HCT116 (cell line): ENCODE data around the gene SLC12A7. TPM values are rescaled to one million over a fixed set of nuclear protein-coding genes. Genes with fewer than 3 reads are reported as not detected.
"Not testable (repeated sequence)": the region's sequence is repeated elsewhere in the genome, so short reads cannot be mapped to it uniquely, and the experiment has no call there.

Experiments used
- ATAC-seq: fragments of 200-7000 bp; cut with Tn5 transposase; 2 replicates; pipeline ENCODE4 v1.9.1; 2020; ENCODE audit warnings: mild to moderate bottlenecking, moderate library complexity
- BruUV-seq: library from RNA; stranded (reverse); fragments of 400-500 nt; replicated peaks from 2 replicates; lab custom pipeline; 2021; lab: Mats Ljungman, UMichigan
- CTCF ChIA-PET: fragments of 300-600 bp; sonication (Branson Sonifier 250); formaldehyde crosslinking; loops from one replicate; lab custom pipeline; 2021; ENCODE audit warnings: antibody characterized with exemption; lab: Charles Lee
- POLR2A ChIA-PET: fragments of 300-600, 350-600 bp; sonication (Branson Sonifier 250); formaldehyde crosslinking; loops from one replicate; lab custom pipeline; 2021; ENCODE audit warnings: antibody characterized with exemption; lab: Charles Lee
- RAD21 ChIA-PET, 2 experiments: fragments of 300-600 bp; sonication (Branson Sonifier 250); formaldehyde crosslinking; loops; one replicate each; lab custom pipeline; 2023; ENCODE audit warnings: low total read pairs in 2 of 2; ENCODE audit not compliant: uncharacterized antibody in 2 of 2, unreplicated experiment in 2 of 2, low non-redundant PET in 1 of 2; lab: Charles Lee
- DNase-seq: peaks from one replicate; pipeline ENCODE4 v3.0.0-alpha.2; 2010; ENCODE audit warnings: low read depth, low spot score
- H2AFZ ChIP-seq: fragments of 200-600 bp; shearing (Covaris generic), sonication (generic); 2 replicates; pipeline ENCODE4 v1.6.1; 2017; ENCODE audit warnings: low read depth, mixed run types, mixed read lengths, antibody characterized with exemption, low read length; ENCODE audit not compliant: poor library complexity, severe bottlenecking
- H3K27ac ChIP-seq: 2 replicates; pipeline ENCODE4 v1.5.1; 2012; ENCODE audit warnings: low read depth, low read length
- H3K27me3 ChIP-seq: fragments of 200-600 bp; sonication (generic); 2 replicates; pipeline ENCODE4 v1.6.1; 2016; ENCODE audit warnings: mixed run types, low read length, mixed read lengths; ENCODE audit not compliant: insufficient read depth
- H3K36me3 ChIP-seq, 2 experiments: fragments of 200-500 bp in 1 of 2; fragments of 200-600 bp in 1 of 2; sonication (Bioruptor generic) in 1 of 2; sonication (generic) in 1 of 2; 2 replicates each; pipeline versions ENCODE4 v1.5.1 to v1.6.1; 2014 to 2016; ENCODE audit warnings: low read length in 2 of 2, inconsistent platforms in 1 of 2, mixed read lengths in 1 of 2, mixed run types in 1 of 2; ENCODE audit not compliant: insufficient read depth in 2 of 2, control insufficient read depth in 1 of 2
- H3K4me1 ChIP-seq, 2 experiments: fragments of 200-600 bp in 1 of 2; sonication (generic) in 1 of 2; 2 replicates each; pipeline versions ENCODE4 v1.5.1 to v1.6.1; 2012 to 2017; ENCODE audit warnings: low read length in 2 of 2, inconsistent platforms in 1 of 2, mild to moderate bottlenecking in 1 of 2, mixed read lengths in 1 of 2, mixed run types in 1 of 2, moderate library complexity in 1 of 2; ENCODE audit not compliant: insufficient read depth in 2 of 2, control insufficient read depth in 1 of 2
- H3K4me2 ChIP-seq: fragments of 200-600 bp; sonication (generic); 2 replicates; pipeline ENCODE4 v1.6.1; 2017; ENCODE audit warnings: mixed run types, low read length, mixed read lengths
- H3K4me3 ChIP-seq, 2 experiments: fragments of 200-600 bp in 1 of 2; sonication (generic) in 1 of 2; replicated peaks in 1 of 2; 2 replicates each; pipeline ENCODE4 v1.5.1; 2011 to 2016; ENCODE audit warnings: low read length in 2 of 2, control low read depth in 1 of 2, low read depth in 1 of 2, mild to moderate bottlenecking in 1 of 2, mixed read lengths in 1 of 2, mixed run types in 1 of 2
- H3K79me2 ChIP-seq: fragments of 200-600 bp; sonication (generic); 2 replicates; pipeline ENCODE4 v1.6.1; 2017; ENCODE audit warnings: mild to moderate bottlenecking, mixed run types, low read length, moderate library complexity, mixed read lengths; ENCODE audit not compliant: insufficient read depth
- H3K9ac ChIP-seq: fragments of 200-600 bp; sonication (generic); 2 replicates; pipeline ENCODE4 v1.6.1; 2016; ENCODE audit warnings: low read length, mixed read lengths
- H3K9me2 ChIP-seq: fragments of 200-600 bp; sonication (generic), shearing (Covaris generic); 2 replicates; pipeline ENCODE4 v1.6.1; 2017; ENCODE audit warnings: mixed run types, mild to moderate bottlenecking, moderate library complexity; ENCODE audit not compliant: insufficient read depth
- H3K9me3 ChIP-seq, 2 experiments: fragments of 200-500 bp in 1 of 2; fragments of 200-600 bp in 1 of 2; sonication (Bioruptor generic) in 1 of 2; sonication (generic) in 1 of 2; 2 replicates each; pipeline ENCODE4 v1.6.1; 2014 to 2017; ENCODE audit warnings: low read length in 2 of 2, mixed read lengths in 2 of 2, inconsistent platforms in 1 of 2, low read depth in 1 of 2, mild to moderate bottlenecking in 1 of 2, mixed run types in 1 of 2, moderate library complexity in 1 of 2; ENCODE audit not compliant: control insufficient read depth in 1 of 2, insufficient read depth in 1 of 2
- H4K20me1 ChIP-seq: fragments of 200-600 bp; sonication (generic), shearing (Covaris generic); 2 replicates; pipeline ENCODE4 v1.6.1; 2017; ENCODE audit warnings: mixed run types, mild to moderate bottlenecking, moderate library complexity; ENCODE audit not compliant: insufficient read depth
- CTCF ChIP-seq, 3 experiments: fragments of 200-600 bp in 1 of 3; sonication (generic) in 1 of 3; IDR thresholded peaks in 2 of 3; conservative IDR thresholded peaks in 1 of 3; 2 replicates each; pipeline ENCODE4 v1.5.1; 2012 to 2017; ENCODE audit warnings: low read depth in 2 of 3, low read length in 2 of 3, antibody characterized with exemption in 1 of 3, borderline replicate concordance in 1 of 3, control low read depth in 1 of 3, mild to moderate bottlenecking in 1 of 3, mixed read lengths in 1 of 3, mixed run types in 1 of 3, moderate library complexity in 1 of 3; ENCODE audit not compliant: insufficient read depth in 1 of 3
- ELF1 ChIP-seq: IDR thresholded peaks from 2 replicates; pipeline ENCODE4 v1.6.1; 2012; ENCODE audit warnings: low read depth, borderline replicate concordance
- MAX ChIP-seq: IDR thresholded peaks from 2 replicates; pipeline ENCODE4 v1.6.1; 2012
- POLR2AphosphoS5 ChIP-seq: IDR thresholded peaks from 2 replicates; pipeline ENCODE4 v1.6.1; 2011; ENCODE audit warnings: mild to moderate bottlenecking, low read depth, low read length, moderate library complexity
- SIN3A ChIP-seq: IDR thresholded peaks from 2 replicates; pipeline ENCODE4 v1.6.1; 2012; ENCODE audit warnings: low read depth
- YY1 ChIP-seq: IDR thresholded peaks from 2 replicates; pipeline ENCODE4 v1.6.1; 2011; ENCODE audit warnings: low read length, low read depth, moderate library complexity, mild to moderate bottlenecking; ENCODE audit not compliant: insufficient replicate concordance; ENCODE audit errors: extremely low read depth
- ZFX ChIP-seq: fragments of 450-650 bp; IDR thresholded peaks from 2 replicates; pipeline ENCODE4 v1.6.1; 2017
- intact Hi-C: fragments of 100-400 bp; cut with micrococcal nuclease; formaldehyde crosslinking; loops from 2 replicates; pipeline ENCODE4 v1.10.0; 2022
- total RNA-seq: library from RNA; stranded (reverse); gene quantifications from one replicate; pipeline ENCODE4 v1.2.1, GENCODE V29; 2021; ENCODE audit not compliant: unreplicated experiment

Gene SLC12A7
- total RNA-seq, 1 experiment from 2014 or later = 29.6 TPM

GRCh38 chr5:1026700-1027621, 84.9 kb downstream of the SLC12A7 start:
- no peaks in the 10 kb centered on the region for H4K20me1 ChIP-seq
- no peak overlapping the region for H3K27ac ChIP-seq
- TF ChIP-seq POLR2AphosphoS5 = no peak
- no peak for TF ChIP-seq YY1
- TF ChIP-seq SIN3A = no peak
- TF ChIP-seq ELF1 = no peak
- TF ChIP-seq ZFX = no peak
- TF ChIP-seq CTCF (IDR thresholded peaks at IDR 0.05 in 2 of 3, conservative IDR thresholded peaks at IDR 0.05 in 1 of 3; ENCODE audit: borderline replicate concordance in 1 of 3, insufficient read depth in 1 of 3, low read depth in 2 of 3, low read length in 2 of 3) = no peak
- TF ChIP-seq MAX = no peak
- H3K36me3 ChIP-seq = no peaks in the 10 kb centered on the region
- RAD21 ChIA-PET = no interaction called here
- no peaks in the 10 kb centered on the region for H3K9me3 ChIP-seq
- ATAC-seq (no peak), DNase-seq (no peak)
- no peaks in the 10 kb centered on the region for H3K4me1 ChIP-seq
- CTCF ChIA-PET = no interaction called here
- no peak overlapping the region for H3K4me2 ChIP-seq
- intact Hi-C loops = no loop called here
- POLR2A ChIA-PET = no interaction called here
- no peak overlapping the region for H2AFZ ChIP-seq
- no peak overlapping the region for H3K4me3 ChIP-seq
- H3K9me2 ChIP-seq = no peaks in the 10 kb centered on the region
- no peak overlapping the region for H3K9ac ChIP-seq
- BruUV-seq = no TSS peak
- H3K27me3 ChIP-seq = no peaks in the 10 kb centered on the region
- H3K79me2 ChIP-seq = no peaks in the 10 kb centered on the region

GRCh38 chr5:1021969-1022336, 89.9 kb downstream of the SLC12A7 start:
- RAD21 ChIA-PET, H3K4me2 ChIP-seq, H3K9me2 ChIP-seq, H3K9ac ChIP-seq, H3K27me3 ChIP-seq, H3K4me1 ChIP-seq, intact Hi-C loops, CTCF ChIA-PET, DNase-seq, H3K4me3 ChIP-seq, H3K79me2 ChIP-seq, H4K20me1 ChIP-seq, H2AFZ ChIP-seq, BruUV-seq, ATAC-seq, H3K9me3 ChIP-seq, H3K36me3 ChIP-seq, H3K27ac ChIP-seq: not testable (repeated sequence)
- POLR2A ChIA-PET = interaction anchor here (0.6 kb wide), 1 partner anchor 12 kb away, joined by 3 read pairs; no protein-coding TSS in a partner anchor
